HepG2 (cell line): Measurements from ENCODE around the gene HYAL2. TPM values are rescaled to one million over a fixed set of nuclear protein-coding genes. Genes with fewer than 3 reads are reported as not detected.

Experiments used
- ARHGAP35 ChIP-seq: sonication (generic); formaldehyde crosslinking; IDR thresholded peaks from 2 replicates; pipeline ENCODE4 v1.9.0; 2022; ENCODE audit warnings: mild to moderate bottlenecking, inconsistent platforms, moderate library complexity, missing genetic modification reagents, borderline replicate concordance
- BRD4 ChIP-seq: sonication (generic); formaldehyde crosslinking; IDR thresholded peaks from 2 replicates; pipeline ENCODE4 v1.4.0; 2020; ENCODE audit warnings: missing genetic modification reagents
- FOSL1 ChIP-seq: sonication (generic); formaldehyde crosslinking; IDR thresholded peaks from 2 replicates; pipeline ENCODE4 v1.9.0; 2021; ENCODE audit warnings: missing genetic modification reagents, borderline replicate concordance
- MEF2D ChIP-seq: sonication (generic); formaldehyde crosslinking; IDR thresholded peaks from 2 replicates; pipeline ENCODE4 v1.5.1; 2020; ENCODE audit warnings: mild to moderate bottlenecking, missing genetic modification reagents
- NFKBIZ ChIP-seq: IDR thresholded peaks from 2 replicates; pipeline ENCODE4 v1.6.1; 2018; ENCODE audit warnings: missing genetic modification reagents, missing compliant biosample characterization
- NRL ChIP-seq: sonication (generic); formaldehyde crosslinking; IDR thresholded peaks from 2 replicates; pipeline ENCODE4 v1.5.0; 2020; ENCODE audit warnings: missing genetic modification reagents, mild to moderate bottlenecking, moderate library complexity, borderline replicate concordance
- RFX1 ChIP-seq: fragments of 450-650 bp; IDR thresholded peaks from 2 replicates; pipeline ENCODE4 v1.6.1; 2017
- RXRA ChIP-seq: sonication (generic); formaldehyde crosslinking; IDR thresholded peaks from 2 replicates; pipeline ENCODE4 v1.5.1; 2020; ENCODE audit warnings: missing genetic modification reagents
- TCF12 ChIP-seq, 2 experiments: fragments of 450-650 bp in 1 of 2; sonication (generic) in 1 of 2; formaldehyde crosslinking in 1 of 2; IDR thresholded peaks; 2 replicates each; pipeline versions ENCODE4 v1.6.1 to v1.8.0; 2017 to 2022; ENCODE audit warnings: antibody characterized with exemption in 1 of 2, mild to moderate bottlenecking in 1 of 2, missing genetic modification reagents in 1 of 2, moderate library complexity in 1 of 2
- ZEB1 ChIP-seq: IDR thresholded peaks from 2 replicates; pipeline ENCODE4 v1.6.1; 2012; ENCODE audit warnings: mild to moderate bottlenecking, low read depth, inconsistent platforms; ENCODE audit not compliant: insufficient replicate concordance
- ZFP41 ChIP-seq: sonication (generic); formaldehyde crosslinking; IDR thresholded peaks from 2 replicates; pipeline ENCODE4 v1.4.0; 2020; ENCODE audit warnings: mild to moderate bottlenecking, missing genetic modification reagents, borderline replicate concordance
- ZFY ChIP-seq: sonication (generic); formaldehyde crosslinking; IDR thresholded peaks from 2 replicates; pipeline ENCODE4 v1.4.0; 2020; ENCODE audit warnings: missing genetic modification reagents
- ZNF639 ChIP-seq: conservative IDR thresholded peaks from 2 replicates; pipeline ENCODE4 v1.6.1; 2018; ENCODE audit warnings: missing genetic modification reagents
- ZNF792 ChIP-seq: IDR thresholded peaks from 2 replicates; pipeline ENCODE4 v1.6.1; 2016
- ZSCAN21 ChIP-seq: sonication (generic); formaldehyde crosslinking; IDR thresholded peaks from 2 replicates; pipeline ENCODE4 v1.8.0; 2022; ENCODE audit warnings: mild to moderate bottlenecking, missing genetic modification reagents, moderate library complexity, borderline replicate concordance
- polyA plus RNA-seq, 8 experiments: library from polyadenylated mRNA; depleted of rRNA in 3 of 8; stranded (reverse) in 7 of 8; unstranded in 1 of 8; fragments of >200 nt; fragmentation: Illumina TruSeq in 4 of 8; extraction: Trizol in 4 of 8; gene quantifications; 2 replicates each; pipeline versions ENCODE4 v1.2.1 to v1.2.3, GENCODE V29; 2011 to 2016; ENCODE audit warnings: low read depth in 4 of 8, missing spikeins in 1 of 8, mixed read lengths in 1 of 8; ENCODE audit not compliant: insufficient read depth in 1 of 8
- total RNA-seq, 5 experiments: library from RNA; depleted of rRNA; stranded (reverse); fragments of >200 nt; fragmentation: Illumina TruSeq; extraction: Trizol; gene quantifications; 2 replicates each; pipeline ENCODE4 v1.2.3, GENCODE V29; 2016; ENCODE audit warnings: low read depth in 1 of 5
- TF ChIP-seq, protein P1 (sequence below): sonication (generic); formaldehyde crosslinking; IDR thresholded peaks from 2 replicates; pipeline ENCODE4 v1.5.0; 2020; ENCODE audit warnings: mild to moderate bottlenecking, missing genetic modification reagents, borderline replicate concordance
- TF ChIP-seq, protein P2 (sequence below): IDR thresholded peaks from 2 replicates; pipeline ENCODE4 v1.6.1; 2016; ENCODE audit warnings: missing compliant biosample characterization, missing genetic modification reagents, borderline replicate concordance
- TF ChIP-seq, protein P3 (sequence below): IDR thresholded peaks from 2 replicates; pipeline ENCODE4 v1.6.1; 2018; ENCODE audit warnings: missing genetic modification reagents, mild to moderate bottlenecking, missing compliant biosample characterization
- TF ChIP-seq, protein P4 (sequence below): sonication (generic); formaldehyde crosslinking; IDR thresholded peaks from 2 replicates; pipeline ENCODE4 v1.4.0; 2020; ENCODE audit warnings: missing genetic modification reagents

The HYAL2 gene
- total and polyA plus RNA-seq, 2 of the 13 experiments (the other 11 are each of a cell fraction or from before 2014, with no cell fraction given): 76.2 to 102 TPM

- TF ChIP-seq, protein P1, sequence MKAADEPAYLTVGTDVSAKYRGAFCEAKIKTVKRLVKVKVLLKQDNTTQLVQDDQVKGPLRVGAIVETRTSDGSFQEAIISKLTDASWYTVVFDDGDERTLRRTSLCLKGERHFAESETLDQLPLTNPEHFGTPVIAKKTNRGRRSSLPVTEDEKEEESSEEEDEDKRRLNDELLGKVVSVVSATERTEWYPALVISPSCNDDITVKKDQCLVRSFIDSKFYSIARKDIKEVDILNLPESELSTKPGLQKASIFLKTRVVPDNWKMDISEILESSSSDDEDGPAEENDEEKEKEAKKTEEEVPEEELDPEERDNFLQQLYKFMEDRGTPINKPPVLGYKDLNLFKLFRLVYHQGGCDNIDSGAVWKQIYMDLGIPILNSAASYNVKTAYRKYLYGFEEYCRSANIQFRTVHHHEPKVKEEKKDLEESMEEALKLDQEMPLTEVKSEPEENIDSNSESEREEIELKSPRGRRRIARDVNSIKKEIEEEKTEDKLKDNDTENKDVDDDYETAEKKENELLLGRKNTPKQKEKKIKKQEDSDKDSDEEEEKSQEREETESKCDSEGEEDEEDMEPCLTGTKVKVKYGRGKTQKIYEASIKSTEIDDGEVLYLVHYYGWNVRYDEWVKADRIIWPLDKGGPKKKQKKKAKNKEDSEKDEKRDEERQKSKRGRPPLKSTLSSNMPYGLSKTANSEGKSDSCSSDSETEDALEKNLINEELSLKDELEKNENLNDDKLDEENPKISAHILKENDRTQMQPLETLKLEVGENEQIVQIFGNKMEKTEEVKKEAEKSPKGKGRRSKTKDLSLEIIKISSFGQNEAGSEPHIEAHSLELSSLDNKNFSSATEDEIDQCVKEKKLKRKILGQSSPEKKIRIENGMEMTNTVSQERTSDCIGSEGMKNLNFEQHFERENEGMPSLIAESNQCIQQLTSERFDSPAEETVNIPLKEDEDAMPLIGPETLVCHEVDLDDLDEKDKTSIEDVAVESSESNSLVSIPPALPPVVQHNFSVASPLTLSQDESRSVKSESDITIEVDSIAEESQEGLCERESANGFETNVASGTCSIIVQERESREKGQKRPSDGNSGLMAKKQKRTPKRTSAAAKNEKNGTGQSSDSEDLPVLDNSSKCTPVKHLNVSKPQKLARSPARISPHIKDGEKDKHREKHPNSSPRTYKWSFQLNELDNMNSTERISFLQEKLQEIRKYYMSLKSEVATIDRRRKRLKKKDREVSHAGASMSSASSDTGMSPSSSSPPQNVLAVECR (CRISPR knock-in tag): peak; percentile 99
- TF ChIP-seq RFX1 (no peak), FOSL1 (CRISPR knock-in tag) (0 out of 2 replicates have a peak, but pooled peaks have one; percentile 6), ZNF639 (CRISPR knock-in tag) (peak; percentile 90), BRD4 (CRISPR knock-in tag) (0 out of 2 replicates have a peak, but pooled peaks have one; percentile 22), ZSCAN21 (CRISPR knock-in tag) (peak; percentile 90; the same call in 1 of the 2 replicates), TCF12 (IDR thresholded peaks at IDR 0.05) (no peak), TCF12 (CRISPR knock-in tag; IDR thresholded peaks at IDR 0.05) (no peak), ZNF792 (CRISPR knock-in tag) (peak; percentile 96), MEF2D (CRISPR knock-in tag) (no peak; the same call in none of the 2 replicates), ZFP41 (CRISPR knock-in tag) (peak; percentile 98), ARHGAP35 (CRISPR knock-in tag) (peak; percentile 97), ZFY (CRISPR knock-in tag) (peak; percentile 95), NRL (CRISPR knock-in tag) (peak; percentile 96), ZEB1 (no peak), NFKBIZ (CRISPR knock-in tag) (peak; percentile 88), RXRA (peak; percentile 81)
- TF ChIP-seq, protein P2, sequence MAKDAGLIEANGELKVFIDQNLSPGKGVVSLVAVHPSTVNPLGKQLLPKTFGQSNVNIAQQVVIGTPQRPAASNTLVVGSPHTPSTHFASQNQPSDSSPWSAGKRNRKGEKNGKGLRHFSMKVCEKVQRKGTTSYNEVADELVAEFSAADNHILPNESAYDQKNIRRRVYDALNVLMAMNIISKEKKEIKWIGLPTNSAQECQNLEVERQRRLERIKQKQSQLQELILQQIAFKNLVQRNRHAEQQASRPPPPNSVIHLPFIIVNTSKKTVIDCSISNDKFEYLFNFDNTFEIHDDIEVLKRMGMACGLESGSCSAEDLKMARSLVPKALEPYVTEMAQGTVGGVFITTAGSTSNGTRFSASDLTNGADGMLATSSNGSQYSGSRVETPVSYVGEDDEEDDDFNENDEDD: peak; percentile 96
- TF ChIP-seq, protein P3, sequence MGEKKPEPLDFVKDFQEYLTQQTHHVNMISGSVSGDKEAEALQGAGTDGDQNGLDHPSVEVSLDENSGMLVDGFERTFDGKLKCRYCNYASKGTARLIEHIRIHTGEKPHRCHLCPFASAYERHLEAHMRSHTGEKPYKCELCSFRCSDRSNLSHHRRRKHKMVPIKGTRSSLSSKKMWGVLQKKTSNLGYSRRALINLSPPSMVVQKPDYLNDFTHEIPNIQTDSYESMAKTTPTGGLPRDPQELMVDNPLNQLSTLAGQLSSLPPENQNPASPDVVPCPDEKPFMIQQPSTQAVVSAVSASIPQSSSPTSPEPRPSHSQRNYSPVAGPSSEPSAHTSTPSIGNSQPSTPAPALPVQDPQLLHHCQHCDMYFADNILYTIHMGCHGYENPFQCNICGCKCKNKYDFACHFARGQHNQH (CRISPR knock-in tag): no peak; the same call in 1 of the 2 replicates
- TF ChIP-seq, protein P4, sequence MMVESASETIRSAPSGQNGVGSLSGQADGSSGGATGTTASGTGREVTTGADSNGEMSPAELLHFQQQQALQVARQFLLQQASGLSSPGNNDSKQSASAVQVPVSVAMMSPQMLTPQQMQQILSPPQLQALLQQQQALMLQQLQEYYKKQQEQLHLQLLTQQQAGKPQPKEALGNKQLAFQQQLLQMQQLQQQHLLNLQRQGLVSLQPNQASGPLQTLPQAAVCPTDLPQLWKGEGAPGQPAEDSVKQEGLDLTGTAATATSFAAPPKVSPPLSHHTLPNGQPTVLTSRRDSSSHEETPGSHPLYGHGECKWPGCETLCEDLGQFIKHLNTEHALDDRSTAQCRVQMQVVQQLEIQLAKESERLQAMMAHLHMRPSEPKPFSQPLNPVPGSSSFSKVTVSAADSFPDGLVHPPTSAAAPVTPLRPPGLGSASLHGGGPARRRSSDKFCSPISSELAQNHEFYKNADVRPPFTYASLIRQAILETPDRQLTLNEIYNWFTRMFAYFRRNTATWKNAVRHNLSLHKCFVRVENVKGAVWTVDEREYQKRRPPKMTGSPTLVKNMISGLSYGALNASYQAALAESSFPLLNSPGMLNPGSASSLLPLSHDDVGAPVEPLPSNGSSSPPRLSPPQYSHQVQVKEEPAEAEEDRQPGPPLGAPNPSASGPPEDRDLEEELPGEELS (CRISPR knock-in tag): 0 out of 2 replicates have a peak, but pooled peaks have one; percentile 20
Observed at GRCh38 chr3:50350527-50351322, 28.2 kb upstream of the HYAL2 start, which contains the start of the genes CYB561D2 and NPRL2 (continued).
